Measurements from ENCODE around the gene CRTC1. TPM values are rescaled to one million over a fixed set of nuclear protein-coding genes. Genes with fewer than 3 reads are reported as not detected.

The CRTC1 gene
- total RNA-seq, 2 experiments from 2014 or later: 10.2 to 10.3 TPM

DNA sequence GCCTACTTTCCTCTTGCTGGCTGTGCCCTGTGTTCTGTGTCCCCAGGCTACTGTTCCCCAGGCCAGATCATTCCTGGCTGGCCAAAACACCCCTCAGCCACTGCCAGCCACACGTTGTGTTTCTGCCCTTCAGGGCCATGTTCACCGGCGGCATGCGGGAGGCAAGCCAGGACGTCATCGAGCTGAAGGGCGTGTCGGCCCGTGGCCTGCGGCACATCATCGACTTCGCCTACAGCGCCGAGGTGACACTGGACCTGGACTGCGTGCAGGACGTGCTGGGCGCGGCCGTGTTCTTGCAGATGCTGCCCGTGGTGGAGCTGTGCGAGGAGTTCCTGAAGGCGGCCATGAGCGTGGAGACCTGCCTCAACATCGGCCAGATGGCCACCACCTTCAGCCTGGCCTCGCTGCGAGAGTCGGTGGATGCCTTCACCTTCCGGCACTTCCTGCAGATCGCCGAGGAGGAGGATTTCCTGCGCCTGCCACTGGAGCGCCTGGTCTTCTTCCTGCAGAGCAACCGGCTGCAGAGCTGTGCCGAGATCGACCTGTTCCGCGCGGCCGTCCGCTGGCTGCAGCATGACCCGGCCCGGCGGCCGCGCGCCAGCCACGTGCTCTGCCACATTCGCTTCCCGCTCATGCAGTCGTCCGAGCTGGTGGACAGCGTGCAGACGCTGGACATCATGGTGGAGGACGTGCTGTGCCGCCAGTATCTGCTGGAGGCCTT, 15.8 kb upstream of the CRTC1 start:
- POLR2A ChIA-PET: no interaction called here

DNA sequence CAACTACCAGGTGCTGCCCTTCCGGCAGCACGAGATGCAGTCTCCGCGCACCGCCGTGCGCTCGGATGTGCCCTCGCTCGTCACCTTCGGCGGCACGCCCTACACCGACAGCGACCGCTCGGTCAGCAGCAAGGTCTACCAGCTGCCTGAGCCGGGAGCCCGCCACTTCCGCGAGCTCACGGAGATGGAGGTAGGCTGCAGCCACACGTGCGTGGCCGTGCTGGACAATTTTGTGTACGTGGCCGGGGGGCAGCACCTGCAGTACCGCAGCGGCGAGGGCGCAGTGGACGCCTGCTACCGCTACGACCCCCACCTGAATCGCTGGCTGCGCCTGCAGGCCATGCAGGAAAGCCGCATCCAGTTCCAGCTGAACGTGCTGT, 15.2 kb upstream of the CRTC1 start:
- POLR2A ChIA-PET: no interaction called here
- H3K9me3 Mint-ChIP-seq: no peaks in the 10 kb centered on the region
- no peak overlapping the region for H3K4me3 Mint-ChIP-seq
- peaks cover 8% of the 10 kb centered on the region for H3K36me3 Mint-ChIP-seq (ENCODE audit: low read depth)
- H3K4me1 Mint-ChIP-seq: peaks cover 11% of the 10 kb centered on the region
- no peak for DNase-seq
- H3K27ac Mint-ChIP-seq: no peak overlapping the region
- H3K27me3 Mint-ChIP-seq: no peaks in the 10 kb centered on the region
- CTCF ChIA-PET: no interaction called here

More for the DNA sequence above, 15.8 kb upstream of the CRTC1 start:
- peaks cover 8% of the 10 kb centered on the region for H3K36me3 Mint-ChIP-seq (ENCODE audit: low read depth)
- H3K27me3 Mint-ChIP-seq: no peaks in the 10 kb centered on the region
- H3K4me3 Mint-ChIP-seq: no peak overlapping the region
- no peak overlapping the region for H3K27ac Mint-ChIP-seq
- CTCF ChIA-PET: interaction anchor here (0.6 kb wide), 1 partner anchor 148 kb away, joined by 4 read pairs; no protein-coding TSS in a partner anchor
- no peaks in the 10 kb centered on the region for H3K9me3 Mint-ChIP-seq
- H3K4me1 Mint-ChIP-seq: peaks cover 11% of the 10 kb centered on the region
- no peak for DNase-seq

DNA sequence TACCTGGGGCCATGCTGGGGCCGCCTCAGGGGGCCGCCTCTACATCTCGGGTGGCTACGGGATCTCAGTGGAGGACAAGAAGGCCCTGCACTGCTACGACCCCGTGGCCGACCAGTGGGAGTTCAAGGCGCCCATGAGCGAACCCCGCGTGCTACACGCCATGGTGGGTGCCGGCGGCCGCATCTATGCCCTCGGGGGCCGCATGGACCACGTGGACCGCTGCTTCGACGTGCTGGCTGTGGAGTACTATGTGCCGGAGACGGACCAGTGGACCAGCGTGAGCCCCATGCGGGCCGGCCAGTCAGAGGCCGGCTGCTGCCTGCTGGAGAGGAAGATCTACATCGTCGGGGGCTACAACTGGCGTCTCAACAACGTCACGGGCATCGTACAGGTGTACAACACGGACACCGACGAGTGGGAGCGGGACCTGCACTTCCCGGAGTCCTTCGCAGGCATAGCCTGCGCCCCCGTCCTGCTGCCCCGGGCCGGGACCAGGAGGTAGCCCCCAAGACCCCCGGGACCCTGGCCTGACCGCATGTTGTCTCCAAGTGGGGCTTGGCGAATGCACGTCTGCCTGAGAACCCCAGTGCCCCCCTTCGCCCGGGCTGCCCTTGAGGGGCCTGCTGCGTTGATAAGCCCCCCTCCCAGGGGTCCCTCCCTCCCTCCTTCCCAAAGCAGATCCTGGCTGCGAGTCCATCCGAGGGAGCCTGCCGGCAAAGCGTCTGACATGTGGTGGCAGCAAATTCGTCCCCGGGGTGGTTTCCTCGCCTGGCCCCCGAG, 14.5 kb upstream of the CRTC1 start:
- Mint-ChIP-seq H3K9me3 (no peaks in the 10 kb centered on the region), H3K4me1 (peaks cover 4% of the 10 kb centered on the region), H3K27me3 (no peaks in the 10 kb centered on the region), H3K36me3 (ENCODE audit: low read depth) (peaks cover 8% of the 10 kb centered on the region), H3K27ac (no peak overlapping the region), H3K4me3 (no peak overlapping the region)
- ChIA-PET CTCF (no interaction called here), POLR2A (no interaction called here)
- DNase-seq: no peak

DNA sequence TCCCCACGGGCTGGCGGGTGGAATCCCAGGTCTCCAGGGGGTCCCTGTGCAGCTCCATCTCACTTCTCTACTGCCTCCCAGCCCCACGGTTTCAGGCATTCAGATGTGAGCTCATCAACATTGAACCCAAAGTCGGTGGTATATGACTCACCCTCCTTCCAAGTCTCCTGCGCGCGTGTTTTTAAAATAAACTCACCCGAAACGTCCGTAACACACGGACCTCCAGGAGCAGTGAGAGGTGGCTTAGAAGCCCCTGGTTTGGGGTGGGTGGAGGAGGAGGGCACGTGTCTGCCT, 14.0 kb upstream of the CRTC1 start:
- POLR2A ChIA-PET: no interaction called here
- no peaks in the 10 kb centered on the region for H3K9me3 Mint-ChIP-seq
- no peak for DNase-seq

DNA sequence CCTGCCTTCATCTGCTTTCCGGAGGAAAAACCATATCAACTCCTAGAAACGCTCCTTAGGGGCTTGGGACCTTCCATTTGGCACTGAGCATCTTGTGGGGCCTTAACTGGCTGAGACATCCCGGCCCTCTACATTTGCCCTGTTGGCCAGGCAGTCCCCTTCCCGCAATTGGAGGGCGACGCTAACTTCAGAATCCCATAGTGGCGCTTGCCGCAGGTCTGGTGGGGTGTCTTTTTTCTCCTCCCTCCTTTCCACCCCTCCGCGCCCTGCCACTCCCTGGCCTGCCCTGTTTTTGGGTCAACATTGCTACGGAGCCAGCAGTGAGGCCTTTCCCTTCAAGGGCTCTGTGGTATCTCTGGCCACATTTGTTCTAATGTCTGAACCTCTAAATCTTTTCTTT, 13.6 kb upstream of the CRTC1 start:
- Mint-ChIP-seq H3K36me3 (ENCODE audit: low read depth) (peaks cover 8% of the 10 kb centered on the region), H3K4me3 (no peak overlapping the region), H3K9me3 (no peaks in the 10 kb centered on the region), H3K27me3 (no peaks in the 10 kb centered on the region), H3K4me1 (no peaks in the 10 kb centered on the region), H3K27ac (no peak overlapping the region)
- ChIA-PET CTCF (no interaction called here), POLR2A (no interaction called here)
- no peak for DNase-seq

More for the DNA sequence above, 14.0 kb upstream of the CRTC1 start:
- CTCF ChIA-PET: no interaction called here
- H3K27me3 Mint-ChIP-seq: no peaks in the 10 kb centered on the region
- H3K4me3 Mint-ChIP-seq: no peak overlapping the region
- no peak overlapping the region for H3K27ac Mint-ChIP-seq
- no peaks in the 10 kb centered on the region for H3K4me1 Mint-ChIP-seq
- peaks cover 8% of the 10 kb centered on the region for H3K36me3 Mint-ChIP-seq (ENCODE audit: low read depth)

DNA sequence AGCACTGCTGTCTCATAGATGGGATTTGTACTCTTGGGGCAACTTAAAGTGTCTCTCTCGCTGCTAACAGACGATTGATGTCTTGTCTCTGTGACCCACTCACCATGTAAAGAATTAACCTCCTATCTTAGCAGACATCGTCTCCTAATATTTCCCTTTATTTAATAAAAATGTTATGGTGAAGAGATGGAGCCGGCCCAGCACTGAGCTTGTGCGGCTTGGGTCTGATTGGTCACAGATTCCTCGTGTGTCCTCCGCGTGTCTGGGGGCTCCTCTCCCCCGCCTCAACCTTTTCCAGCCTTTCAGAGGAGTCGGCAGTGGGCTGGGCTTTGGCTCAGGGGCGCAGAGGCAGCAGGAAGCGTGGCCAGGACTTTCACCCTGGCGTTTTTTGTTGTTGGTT, 13.2 kb upstream of the CRTC1 start:
- no peaks in the 10 kb centered on the region for H3K9me3 Mint-ChIP-seq
- no peaks in the 10 kb centered on the region for H3K4me1 Mint-ChIP-seq
- peaks cover 8% of the 10 kb centered on the region for H3K36me3 Mint-ChIP-seq (ENCODE audit: low read depth)
- no peak overlapping the region for H3K4me3 Mint-ChIP-seq
- DNase-seq: no peak
- POLR2A ChIA-PET: no interaction called here
- H3K27ac Mint-ChIP-seq: no peak overlapping the region
- H3K27me3 Mint-ChIP-seq: no peaks in the 10 kb centered on the region
- CTCF ChIA-PET: no interaction called here

DNA sequence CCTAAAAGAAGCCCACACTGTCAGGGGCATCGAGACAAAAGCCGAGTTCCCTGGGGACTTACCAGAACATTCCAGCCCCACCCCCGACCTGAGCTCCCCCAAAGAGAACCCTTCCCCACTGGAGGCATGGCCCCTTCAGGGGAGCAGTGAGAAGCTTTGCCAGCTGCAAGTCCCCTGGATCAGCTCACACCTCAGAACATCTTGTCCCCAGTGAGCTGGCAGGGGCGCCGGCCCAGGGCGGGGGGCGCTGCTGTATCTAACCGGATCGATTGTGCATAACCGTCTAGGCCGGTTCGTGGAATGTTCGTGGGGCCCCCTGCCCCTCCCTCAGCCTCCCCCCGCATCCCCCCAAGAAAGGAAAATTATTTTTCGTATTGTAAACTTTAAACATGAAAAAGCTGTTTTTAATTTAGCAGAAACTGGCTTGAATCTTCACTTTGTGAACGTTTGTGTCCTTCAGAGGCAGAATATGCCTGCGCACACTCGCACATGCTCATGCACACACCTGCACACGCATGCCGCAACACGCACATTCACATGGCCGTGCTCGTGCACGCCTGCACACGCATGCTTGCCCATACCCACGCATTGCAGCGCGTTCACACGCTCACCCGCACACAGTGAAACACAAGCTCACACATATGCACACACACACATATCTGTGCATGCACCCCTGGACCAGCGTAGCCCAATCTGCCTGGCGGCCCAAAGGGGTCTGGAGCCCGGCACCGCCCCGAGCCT, 12.0 kb upstream of the CRTC1 start:
- no peaks in the 10 kb centered on the region for H3K27me3 Mint-ChIP-seq
- peaks cover 8% of the 10 kb centered on the region for H3K36me3 Mint-ChIP-seq (ENCODE audit: low read depth)
- H3K9me3 Mint-ChIP-seq: no peaks in the 10 kb centered on the region
- H3K4me1 Mint-ChIP-seq: no peaks in the 10 kb centered on the region
- DNase-seq: no peak
- H3K27ac Mint-ChIP-seq: no peak overlapping the region
- ChIA-PET POLR2A (no interaction called here), CTCF (no interaction called here)
- no peak overlapping the region for H3K4me3 Mint-ChIP-seq

DNA sequence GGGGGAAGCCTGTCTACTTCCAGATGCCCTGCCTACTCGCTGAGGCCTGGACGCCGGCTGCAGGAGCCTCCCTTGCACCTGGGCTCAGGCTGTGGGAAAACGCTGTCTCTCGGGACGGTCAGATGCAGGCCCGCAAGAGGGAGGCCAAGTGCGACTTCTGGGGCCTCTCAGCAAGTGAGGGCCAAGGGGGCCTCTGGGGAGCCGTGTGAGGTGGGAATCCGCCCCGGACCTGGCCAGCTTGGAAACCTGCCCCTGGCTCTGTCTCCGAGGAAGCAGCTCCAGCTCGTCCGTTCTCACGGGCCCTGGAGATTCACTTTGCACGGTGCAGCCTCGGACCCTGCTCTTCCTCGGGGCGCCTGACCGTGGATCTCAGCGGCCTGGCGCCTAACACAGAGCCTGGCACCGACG, 11.4 kb upstream of the CRTC1 start:
- CTCF ChIA-PET: interaction anchor here (1.0 kb wide), 1 partner anchor 44 kb away, joined by 3 read pairs; no protein-coding TSS in a partner anchor
- POLR2A ChIA-PET: no interaction called here
- Mint-ChIP-seq H3K27ac (no peak overlapping the region), H3K27me3 (no peaks in the 10 kb centered on the region), H3K4me1 (no peaks in the 10 kb centered on the region), H3K9me3 (no peaks in the 10 kb centered on the region), H3K4me3 (no peak overlapping the region), H3K36me3 (ENCODE audit: low read depth) (peaks cover 8% of the 10 kb centered on the region)
- no peak for DNase-seq

DNA sequence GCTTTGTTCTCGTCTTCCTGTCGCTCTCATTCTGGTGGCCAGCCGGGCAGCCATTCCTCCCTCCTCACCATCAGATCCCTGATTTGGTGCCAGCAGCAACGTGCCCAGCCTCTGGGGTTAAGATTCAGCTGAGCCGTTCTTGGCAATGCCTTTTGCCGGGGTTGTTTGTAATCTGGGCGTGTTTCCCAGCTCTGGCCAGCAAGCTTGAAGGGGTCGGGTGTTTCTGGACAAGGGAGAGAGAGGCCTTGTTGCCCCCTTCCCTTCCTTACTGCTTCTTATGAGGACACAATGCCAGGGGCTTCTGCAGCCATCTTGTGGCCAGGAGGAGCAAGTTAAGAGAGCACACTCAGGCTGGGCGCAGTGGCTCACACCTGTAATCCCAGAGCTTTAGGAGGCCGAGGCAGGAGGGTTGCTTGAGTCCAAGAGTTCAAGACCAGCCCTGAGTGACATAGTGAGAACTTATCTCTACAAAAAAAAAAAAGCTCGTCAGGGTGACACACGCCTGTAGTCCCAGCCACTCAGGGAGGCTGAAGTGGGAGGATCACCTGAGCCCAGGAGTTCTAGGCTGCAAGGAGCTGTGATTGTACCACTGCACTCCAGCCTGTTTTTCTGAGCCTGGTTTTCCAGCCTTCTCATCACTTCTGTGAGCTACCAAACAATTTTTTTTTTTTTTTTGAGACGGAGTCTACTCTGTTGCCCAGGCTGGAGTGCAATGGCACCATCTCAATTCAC, 10.7 kb upstream of the CRTC1 start:
- Mint-ChIP-seq H3K27ac (no peak overlapping the region), H3K4me3 (no peak overlapping the region), H3K9me3 (no peaks in the 10 kb centered on the region), H3K4me1 (no peaks in the 10 kb centered on the region), H3K36me3 (ENCODE audit: low read depth) (peaks cover 8% of the 10 kb centered on the region), H3K27me3 (no peaks in the 10 kb centered on the region)
- ChIA-PET CTCF (interaction anchor here (0.6 to 1.0 kb wide), 3 partner anchors 45 to 161 kb away, joined by 3 to 4 read pairs (median 3); partner anchors contain the start of gene REX1BD), POLR2A (no interaction called here)
- DNase-seq: peak; percentile 13

DNA sequence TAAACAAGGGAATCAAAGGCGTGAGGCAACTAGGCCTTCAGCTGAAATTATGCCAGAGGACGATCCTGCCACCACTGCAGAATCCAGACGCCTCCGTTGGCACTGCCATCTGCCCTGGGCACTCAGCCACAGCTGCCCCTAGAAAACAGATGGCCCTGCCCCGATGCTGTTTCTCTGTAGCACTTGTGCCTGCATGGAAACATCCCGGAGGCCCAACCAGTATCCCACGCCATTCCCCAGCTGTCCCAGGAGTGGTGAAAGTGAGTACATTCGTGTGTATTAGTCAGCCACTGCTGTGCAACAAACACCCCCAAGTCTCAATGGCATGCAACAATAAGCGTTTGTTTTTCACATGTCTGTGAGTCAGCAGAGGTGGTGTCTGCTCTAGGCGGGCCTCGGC, 8.9 kb upstream of the CRTC1 start:
- no peaks in the 10 kb centered on the region for H3K9me3 Mint-ChIP-seq
- POLR2A ChIA-PET: no interaction called here
- DNase-seq: no peak
- no peaks in the 10 kb centered on the region for H3K27me3 Mint-ChIP-seq
- CTCF ChIA-PET: interaction anchor here (0.7 kb wide), 1 partner anchor 462 kb away, joined by 4 read pairs; no protein-coding TSS in a partner anchor
- no peak overlapping the region for H3K4me3 Mint-ChIP-seq
- no peaks in the 10 kb centered on the region for H3K4me1 Mint-ChIP-seq
- no peak overlapping the region for H3K27ac Mint-ChIP-seq
- peaks cover 6% of the 10 kb centered on the region for H3K36me3 Mint-ChIP-seq (ENCODE audit: low read depth)

DNA sequence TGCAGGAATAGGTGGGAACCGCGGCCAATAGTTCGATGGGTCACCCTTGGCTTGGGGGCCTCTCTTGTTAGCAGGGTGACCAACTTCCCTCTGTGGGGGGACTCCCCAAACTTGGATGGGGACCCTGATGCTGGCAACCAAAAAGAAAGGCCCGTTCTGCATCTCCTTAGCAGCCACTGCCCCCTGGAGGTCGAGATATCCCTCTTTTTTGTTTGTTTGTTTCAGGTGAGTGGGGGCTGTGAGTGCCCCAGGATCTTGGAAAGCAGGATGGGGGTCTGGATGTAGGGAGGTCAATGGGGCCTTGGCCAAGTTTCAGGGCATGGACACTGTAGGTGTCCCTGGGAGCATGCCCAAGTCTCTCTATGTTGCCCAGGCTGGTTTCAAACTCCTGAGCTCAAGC, 7.7 kb upstream of the CRTC1 start:
- ChIA-PET CTCF (no interaction called here), POLR2A (no interaction called here)
- Mint-ChIP-seq H3K4me3 (no peak overlapping the region), H3K4me1 (no peaks in the 10 kb centered on the region), H3K27ac (no peak overlapping the region), H3K9me3 (no peaks in the 10 kb centered on the region), H3K27me3 (no peaks in the 10 kb centered on the region), H3K36me3 (ENCODE audit: low read depth) (no peaks in the 10 kb centered on the region)
- DNase-seq: peak; percentile 55

DNA sequence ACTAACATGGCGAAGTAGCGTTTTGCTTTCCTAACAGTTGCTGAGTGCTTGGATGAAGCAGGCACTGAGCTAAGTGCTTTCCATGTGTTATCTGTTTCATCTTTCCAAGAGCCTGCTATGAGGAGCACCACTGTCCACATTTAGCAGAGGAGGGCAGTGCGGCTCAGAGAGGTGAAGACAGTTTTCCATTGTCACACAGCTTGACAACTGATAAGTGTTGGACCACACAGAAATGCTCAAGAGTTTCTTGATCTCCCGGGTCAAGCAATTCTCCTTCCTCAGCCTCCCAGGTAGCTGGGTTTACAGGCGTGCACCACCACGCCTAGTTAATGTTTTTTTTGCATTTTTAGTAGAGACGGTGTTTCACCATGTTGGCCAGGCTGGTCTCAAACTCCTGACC, 6.8 kb upstream of the CRTC1 start:
- DNase-seq: no peak
- Mint-ChIP-seq H3K4me3 (no peak overlapping the region), H3K36me3 (ENCODE audit: low read depth) (no peaks in the 10 kb centered on the region), H3K27ac (no peak overlapping the region), H3K4me1 (peaks cover 2% of the 10 kb centered on the region), H3K27me3 (no peaks in the 10 kb centered on the region), H3K9me3 (no peaks in the 10 kb centered on the region)
- ChIA-PET POLR2A (no interaction called here), CTCF (no interaction called here)

DNA sequence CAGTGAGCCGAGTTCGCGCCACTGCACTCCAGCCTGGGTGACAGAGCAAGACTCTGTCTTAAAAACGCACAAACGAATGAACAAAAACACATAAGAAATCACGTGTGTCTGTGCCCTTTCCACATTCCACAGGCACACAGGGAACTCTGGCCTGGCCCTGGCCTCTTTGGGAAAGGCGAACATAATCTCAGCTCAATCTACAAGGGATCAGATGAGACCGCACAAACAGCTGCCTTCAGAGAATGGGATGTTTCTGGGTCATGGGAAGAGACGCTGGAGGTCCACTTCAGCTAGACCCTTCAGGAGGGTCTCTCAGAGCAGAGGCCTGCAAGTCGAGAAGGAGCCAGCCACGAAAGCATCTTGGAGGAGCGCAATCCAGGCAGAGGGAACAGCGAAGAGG, 6.3 kb upstream of the CRTC1 start:
- no peak overlapping the region for H3K4me3 Mint-ChIP-seq
- CTCF ChIA-PET: interaction anchor here (0.6 kb wide), 1 partner anchor 350 kb away, joined by 3 read pairs; no protein-coding TSS in a partner anchor
- no peaks in the 10 kb centered on the region for H3K36me3 Mint-ChIP-seq (ENCODE audit: low read depth)
- H3K27me3 Mint-ChIP-seq: no peaks in the 10 kb centered on the region
- peaks cover 2% of the 10 kb centered on the region for H3K4me1 Mint-ChIP-seq
- no peaks in the 10 kb centered on the region for H3K9me3 Mint-ChIP-seq
- POLR2A ChIA-PET: no interaction called here
- H3K27ac Mint-ChIP-seq: no peak overlapping the region
- no peak for DNase-seq

All from activated CD4-positive, alpha-beta T cell treated with anti-CD3 and anti-CD28 coated beads, Interleukin-2, amount 10 ng/mL, durations not matched to agents 7 days and 5 days (primary cell).